HEK293T (cell line): ENCODE results near the gene GRB7.
"Not testable (repeated sequence)": the region's sequence is repeated elsewhere in the genome, so short reads cannot be mapped to it uniquely, and the experiment has no call there.

ENCODE experiments used
- CTCF ChIA-PET: fragments of 350-600 bp; formaldehyde crosslinking; extraction: SDS; loops from one replicate; lab custom pipeline; 2021; ENCODE audit warnings: antibody characterized with exemption, inconsistent platforms; lab: Yijun Ruan, JAX
- POLR2A ChIA-PET: fragments of 350-600 bp; formaldehyde crosslinking; extraction: SDS; loops from one replicate; lab custom pipeline; 2020; ENCODE audit warnings: antibody characterized with exemption, inconsistent platforms; lab: Yijun Ruan, JAX
- DNase-seq: peaks from one replicate; pipeline ENCODE4 v3.0.0; 2012; ENCODE audit warnings: mixed read lengths; ENCODE audit errors: extremely low spot score
- ARNT ChIP-seq: fragments of 450-650 bp; IDR thresholded peaks from 2 replicates; pipeline ENCODE4 v1.6.1; 2017; ENCODE audit warnings: mild to moderate bottlenecking
- BHLHE40 ChIP-seq: fragments of 450-650 bp; IDR thresholded peaks from 2 replicates; pipeline ENCODE4 v1.6.1; 2016; ENCODE audit warnings: mild to moderate bottlenecking, moderate library complexity, borderline replicate concordance
- CTBP1 ChIP-seq: fragments of 450-650 bp; IDR thresholded peaks from 2 replicates; pipeline ENCODE4 v1.6.1; 2016; ENCODE audit warnings: borderline replicate concordance
- ELF4 ChIP-seq: fragments of 450-650 bp; IDR thresholded peaks from 2 replicates; pipeline ENCODE4 v1.6.1; 2017; ENCODE audit warnings: antibody characterized with exemption
- FOXA1 ChIP-seq: fragments of 450-650 bp; IDR thresholded peaks from 2 replicates; pipeline ENCODE4 v1.6.1; 2016; ENCODE audit warnings: mild to moderate bottlenecking
- FOXK2 ChIP-seq: fragments of 450-650 bp; IDR thresholded peaks from 2 replicates; pipeline ENCODE4 v1.6.1; 2016; ENCODE audit warnings: mild to moderate bottlenecking
- FOXM1 ChIP-seq: fragments of 450-650 bp; IDR thresholded peaks from 2 replicates; pipeline ENCODE4 v1.6.1; 2017; ENCODE audit warnings: mild to moderate bottlenecking, borderline replicate concordance
- HDGF ChIP-seq: fragments of 450-650 bp; IDR thresholded peaks from 2 replicates; pipeline ENCODE4 v1.6.1; 2017; ENCODE audit warnings: antibody characterized with exemption, borderline replicate concordance
- L3MBTL2 ChIP-seq: fragments of 450-650 bp; conservative IDR thresholded peaks from 2 replicates; pipeline ENCODE4 v1.6.1; 2016; ENCODE audit warnings: mild to moderate bottlenecking
- LEF1 ChIP-seq: fragments of 450-650 bp; IDR thresholded peaks from 2 replicates; pipeline ENCODE4 v1.6.1; 2017; ENCODE audit warnings: mild to moderate bottlenecking, borderline replicate concordance
- NFRKB ChIP-seq: fragments of 450-650 bp; IDR thresholded peaks from 2 replicates; pipeline ENCODE4 v1.6.1; 2016; ENCODE audit warnings: mild to moderate bottlenecking, moderate library complexity
- SP1 ChIP-seq: fragments of 450-650 bp; IDR thresholded peaks from 2 replicates; pipeline ENCODE4 v1.6.1; 2017
- SUZ12 ChIP-seq: fragments of 450-650 bp; IDR thresholded peaks from 2 replicates; pipeline ENCODE4 v1.6.1; 2016; ENCODE audit warnings: mild to moderate bottlenecking
- TARDBP ChIP-seq: fragments of 450-650 bp; IDR thresholded peaks from 2 replicates; pipeline ENCODE4 v1.6.1; 2016
- ZNF384 ChIP-seq: fragments of 450-650 bp; IDR thresholded peaks from 2 replicates; pipeline ENCODE4 v1.6.1; 2016
- TF ChIP-seq, protein P1 (sequence below): fragments of 450-650 bp; IDR thresholded peaks from 2 replicates; pipeline ENCODE4 v1.6.1; 2016

The GRB7 gene

DNA sequence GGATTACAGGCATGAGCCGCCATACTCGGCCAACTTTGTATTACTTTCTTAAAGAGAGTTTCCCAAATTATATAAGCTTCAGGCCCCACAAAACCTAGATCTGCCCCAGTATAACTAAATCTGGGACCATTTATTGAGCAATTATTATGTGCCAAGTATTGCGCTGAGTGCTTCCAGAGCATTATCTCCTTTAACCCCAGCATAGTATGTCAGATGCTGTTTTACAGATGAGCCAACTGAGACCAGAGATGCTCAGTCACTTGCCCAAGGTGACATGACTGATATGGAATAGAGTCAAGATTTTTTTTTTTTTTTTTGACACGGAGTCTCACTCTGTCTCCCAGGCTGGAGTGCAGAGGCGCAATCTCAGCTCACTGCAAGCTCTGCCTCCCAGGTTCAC is 39.8 kb upstream of the GRB7 start:
- TF ChIP-seq ZNF384: no peak
- no peak for TF ChIP-seq SP1
- no peak for TF ChIP-seq FOXA1
- TF ChIP-seq NFRKB: no peak
- TF ChIP-seq TARDBP: no peak
- no peak for TF ChIP-seq FOXK2
- no peak for TF ChIP-seq HDGF
- TF ChIP-seq LEF1: no peak
- TF ChIP-seq ARNT: no peak
- TF ChIP-seq FOXM1: no peak
- TF ChIP-seq BHLHE40: no peak
- TF ChIP-seq, protein P1, sequence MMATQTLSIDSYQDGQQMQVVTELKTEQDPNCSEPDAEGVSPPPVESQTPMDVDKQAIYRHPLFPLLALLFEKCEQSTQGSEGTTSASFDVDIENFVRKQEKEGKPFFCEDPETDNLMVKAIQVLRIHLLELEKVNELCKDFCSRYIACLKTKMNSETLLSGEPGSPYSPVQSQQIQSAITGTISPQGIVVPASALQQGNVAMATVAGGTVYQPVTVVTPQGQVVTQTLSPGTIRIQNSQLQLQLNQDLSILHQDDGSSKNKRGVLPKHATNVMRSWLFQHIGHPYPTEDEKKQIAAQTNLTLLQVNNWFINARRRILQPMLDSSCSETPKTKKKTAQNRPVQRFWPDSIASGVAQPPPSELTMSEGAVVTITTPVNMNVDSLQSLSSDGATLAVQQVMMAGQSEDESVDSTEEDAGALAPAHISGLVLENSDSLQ: no peak
- TF ChIP-seq ELF4: no peak
- TF ChIP-seq L3MBTL2: no peak
- TF ChIP-seq CTBP1: no peak
- no peak for TF ChIP-seq SUZ12
- ChIA-PET POLR2A (interaction anchor here (4.5 kb wide), 1 partner anchor 8 kb away, joined by 84 read pairs; the partner anchor contains the start of gene PGAP3), CTCF (no interaction called here)
- DNase-seq: no peak

GRCh38 chr17:39699157-39699817 is 38.5 kb upstream of the GRB7 start:
- ChIA-PET CTCF (interaction anchor here (0.6 to 2.0 kb wide), 6 partner anchors 15 to 78 kb away, joined by 3 to 8 read pairs (median 4); partner anchors contain the start of gene MIEN1), POLR2A (interaction anchor here (0.7 to 4.5 kb wide), 22 partner anchors 10 to 546 kb away, joined by 3 to 84 read pairs (median 5); partner anchors contain the start of genes MIEN1, PGAP3, RPL19 and STARD3)
- not testable (repeated sequence) for DNase-seq

DNA sequence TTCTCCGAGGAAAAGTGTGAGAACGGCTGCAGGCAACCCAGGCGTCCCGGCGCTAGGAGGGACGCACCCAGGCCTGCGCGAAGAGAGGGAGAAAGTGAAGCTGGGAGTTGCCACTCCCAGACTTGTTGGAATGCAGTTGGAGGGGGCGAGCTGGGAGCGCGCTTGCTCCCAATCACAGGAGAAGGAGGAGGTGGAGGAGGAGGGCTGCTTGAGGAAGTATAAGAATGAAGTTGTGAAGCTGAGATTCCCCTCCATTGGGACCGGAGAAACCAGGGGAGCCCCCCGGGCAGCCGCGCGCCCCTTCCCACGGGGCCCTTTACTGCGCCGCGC is 38.0 kb upstream of the GRB7 start, which contains the start of gene ERBB2:
Gene ERBB2, plus strand, starts transcription at position 247 of the 330 bp plus-strand sequence. CDS start 175 bp downstream, outside the sequence.
- POLR2A ChIA-PET: interaction anchor here (0.7 to 4.5 kb wide), 25 partner anchors 10 to 547 kb away, joined by 3 to 84 read pairs (median 5); partner anchors contain the start of genes MIEN1, PGAP3, PNMT and RPL19
- DNase-seq: peak; percentile 60
- CTCF ChIA-PET: interaction anchor here (0.6 to 2.0 kb wide), 6 partner anchors 15 to 78 kb away, joined by 3 to 8 read pairs (median 4); partner anchors contain the start of gene MIEN1
- TF ChIP-seq SUZ12 (no peak), NFRKB (no peak), FOXM1 (no peak), L3MBTL2 (no peak), FOXA1 (no peak), HDGF (no peak), SP1 (no peak), CTBP1 (no peak), LEF1 (no peak), BHLHE40 (no peak), TARDBP (no peak), ELF4 (no peak), FOXK2 (no peak)
- TF ChIP-seq, protein P1: no peak

GRCh38 chr17:39700148-39700987 is 37.4 kb upstream of the GRB7 start:
- ChIA-PET CTCF (interaction anchor here (0.6 to 2.0 kb wide), 6 partner anchors 14 to 79 kb away, joined by 3 to 8 read pairs (median 4); partner anchors contain the start of gene MIEN1), POLR2A (interaction anchor here (0.7 to 4.5 kb wide), 24 partner anchors 9 to 547 kb away, joined by 3 to 84 read pairs (median 4); partner anchors contain the start of genes MIEN1, PGAP3, PNMT and RPL19)
- no peak for TF ChIP-seq ELF4
- peak; percentile 40 for DNase-seq

GRCh38 chr17:39701012-39701783 is 36.5 kb upstream of the GRB7 start:
- CTCF ChIA-PET: interaction anchor here (1.2 to 2.0 kb wide), 2 partner anchors 29 kb away, joined by 3 to 8 read pairs; partner anchors contain the start of gene MIEN1
- POLR2A ChIA-PET: interaction anchor here (0.9 to 4.5 kb wide), 9 partner anchors 8 to 502 kb away, joined by 3 to 84 read pairs (median 7); partner anchors contain the start of genes MIEN1, PGAP3 and RPL19
- no peak for DNase-seq
- no peak for TF ChIP-seq TARDBP
- TF ChIP-seq NFRKB: no peak
- TF ChIP-seq ELF4: no peak
- TF ChIP-seq SP1: no peak
- TF ChIP-seq ARNT: no peak
- TF ChIP-seq FOXM1: no peak
- no peak for TF ChIP-seq HDGF
- TF ChIP-seq SUZ12: no peak
- no peak for TF ChIP-seq ZNF384
- TF ChIP-seq FOXA1: no peak
- TF ChIP-seq L3MBTL2: no peak
- no peak for TF ChIP-seq FOXK2
- no peak for TF ChIP-seq BHLHE40
- TF ChIP-seq CTBP1: no peak
- TF ChIP-seq, protein P1: no peak
